Ascending aorta (tissue), 2 donors: ENCODE data around the gene KRTAP10-2. TPM values are rescaled to one million over a fixed set of nuclear protein-coding genes. Genes with fewer than 3 reads are reported as not detected.
"Not testable (repeated sequence)": the region's sequence is repeated elsewhere in the genome, so short reads cannot be mapped to it uniquely, and the experiment has no call there.

Experiments
- DNase-seq, 2 donors: peaks; one replicate each; pipeline ENCODE4 v3.0.0-alpha.2; 2019; ENCODE audit warnings: low spot score in 2 of 2
- H3K27ac ChIP-seq, 2 donors: fragments of 200-600 bp; sonication (generic); one replicate each; pipeline ENCODE4 v1.5.1; 2016 to 2017; ENCODE audit warnings: mild to moderate bottlenecking in 1 of 2
- H3K27me3 ChIP-seq: fragments of 200-600 bp; sonication (generic); one replicate; pipeline ENCODE4 v1.5.1; 2017
- H3K36me3 ChIP-seq, 2 donors: fragments of 200-600 bp; sonication (generic); one replicate each; pipeline ENCODE4 v1.5.1; 2016
- H3K4me1 ChIP-seq, 2 donors: fragments of 200-600 bp; sonication (generic); one replicate each; pipeline ENCODE4 v1.5.1; 2016 to 2017; ENCODE audit warnings: mild to moderate bottlenecking in 1 of 2
- H3K4me3 ChIP-seq, 2 donors: fragments of 200-600 bp; sonication (generic); one replicate each; pipeline ENCODE4 v1.5.1; 2016 to 2017; ENCODE audit warnings: mild to moderate bottlenecking in 1 of 2
- H3K9me3 ChIP-seq, 2 donors: fragments of 200-600 bp; sonication (generic); one replicate each; pipeline ENCODE4 v1.5.1; 2016
- intact Hi-C: fragments of 100-400 bp; cut with DNase I; formaldehyde crosslinking; loops from one replicate; pipeline ENCODE4 v1.15.1; 2023
- total RNA-seq: library from RNA; depleted of rRNA; stranded (reverse); fragments of >200 nt; gene quantifications from one replicate; pipeline ENCODE4 v1.1.0, GENCODE V29; 2016
- TF ChIP-seq, protein P1 (sequence below), 3 experiments: fragments of 200-600 bp in 2 of 3; fragments of 450-650 bp in 1 of 3; sonication (generic) in 2 of 3; IDR thresholded peaks; one replicate each; pipeline ENCODE4 v1.5.1; 2016 to 2019; ENCODE audit warnings: antibody characterized with exemption in 3 of 3, mild to moderate bottlenecking in 1 of 3, moderate library complexity in 1 of 3

The KRTAP10-2 gene
- total RNA-seq, 1 donor from 2014 or later: not detected

DNA sequence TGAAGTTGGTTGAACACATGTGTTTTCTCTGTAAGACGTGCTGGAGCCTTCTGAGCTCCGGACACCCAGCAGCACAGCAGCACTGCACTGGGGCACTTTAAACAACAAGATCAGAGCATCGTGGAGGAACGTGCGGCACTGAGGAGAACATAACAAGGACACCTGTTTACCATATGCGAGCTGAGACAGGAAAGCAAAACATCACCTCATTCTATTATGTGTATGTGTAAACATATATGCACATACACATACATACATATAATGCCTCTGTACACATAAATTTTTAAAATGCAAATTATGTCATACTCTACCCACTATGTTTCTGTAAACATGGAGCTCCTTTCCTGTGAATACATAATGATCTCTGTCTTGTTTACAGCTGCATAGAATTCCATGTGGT, 44.2 kb upstream of the KRTAP10-2 start:
- intact Hi-C loops: no loop called here
- TF ChIP-seq, protein P1, sequence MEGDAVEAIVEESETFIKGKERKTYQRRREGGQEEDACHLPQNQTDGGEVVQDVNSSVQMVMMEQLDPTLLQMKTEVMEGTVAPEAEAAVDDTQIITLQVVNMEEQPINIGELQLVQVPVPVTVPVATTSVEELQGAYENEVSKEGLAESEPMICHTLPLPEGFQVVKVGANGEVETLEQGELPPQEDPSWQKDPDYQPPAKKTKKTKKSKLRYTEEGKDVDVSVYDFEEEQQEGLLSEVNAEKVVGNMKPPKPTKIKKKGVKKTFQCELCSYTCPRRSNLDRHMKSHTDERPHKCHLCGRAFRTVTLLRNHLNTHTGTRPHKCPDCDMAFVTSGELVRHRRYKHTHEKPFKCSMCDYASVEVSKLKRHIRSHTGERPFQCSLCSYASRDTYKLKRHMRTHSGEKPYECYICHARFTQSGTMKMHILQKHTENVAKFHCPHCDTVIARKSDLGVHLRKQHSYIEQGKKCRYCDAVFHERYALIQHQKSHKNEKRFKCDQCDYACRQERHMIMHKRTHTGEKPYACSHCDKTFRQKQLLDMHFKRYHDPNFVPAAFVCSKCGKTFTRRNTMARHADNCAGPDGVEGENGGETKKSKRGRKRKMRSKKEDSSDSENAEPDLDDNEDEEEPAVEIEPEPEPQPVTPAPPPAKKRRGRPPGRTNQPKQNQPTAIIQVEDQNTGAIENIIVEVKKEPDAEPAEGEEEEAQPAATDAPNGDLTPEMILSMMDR (IDR thresholded peaks at IDR 0.05): no peak
- DNase-seq: no peak
- Histone ChIP-seq H3K4me1 (no peaks in the 10 kb centered on the region), H3K27me3 (no peaks in the 10 kb centered on the region), H3K27ac (no peak overlapping the region), H3K4me3 (no peak overlapping the region), H3K36me3 (no peaks in the 10 kb centered on the region), H3K9me3 (no peaks in the 10 kb centered on the region)

DNA sequence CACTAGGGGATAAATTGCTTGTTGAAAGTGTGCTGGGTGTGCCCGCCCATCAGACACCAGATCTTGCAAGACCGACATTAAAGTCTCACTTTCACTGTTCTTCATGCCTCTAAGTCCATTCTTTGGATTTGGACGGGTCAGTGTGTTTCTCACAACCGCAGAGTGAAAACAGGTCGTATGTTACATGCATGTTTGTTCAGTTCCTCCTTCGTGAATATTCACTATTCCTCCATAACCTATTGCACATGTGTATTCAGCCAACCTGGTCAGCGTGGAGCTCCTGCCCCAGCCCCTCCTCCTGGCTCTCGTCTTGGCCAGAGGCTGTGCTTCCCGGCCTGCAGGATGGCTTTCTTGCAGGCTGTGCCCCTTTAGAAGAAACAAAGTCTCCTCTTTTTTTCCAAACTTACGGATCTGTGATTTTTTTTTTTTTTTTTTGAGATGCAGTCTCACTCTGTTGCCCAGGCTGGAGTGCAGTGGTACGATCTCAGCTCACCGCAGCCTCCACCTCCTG, 43.2 kb upstream of the KRTAP10-2 start:
- Histone ChIP-seq H3K4me1 (no peaks in the 10 kb centered on the region), H3K4me3 (no peak overlapping the region), H3K9me3 (no peaks in the 10 kb centered on the region), H3K27ac (no peak overlapping the region), H3K27me3 (no peaks in the 10 kb centered on the region), H3K36me3 (no peaks in the 10 kb centered on the region)
- intact Hi-C loops: no loop called here
- no peak for DNase-seq
- TF ChIP-seq, protein P1 (IDR thresholded peaks at IDR 0.05): no peak

GRCh38 chr21:44593598-44594405, 42.5 kb upstream of the KRTAP10-2 start:
- no peaks in the 10 kb centered on the region for H3K4me1 ChIP-seq
- H3K27ac ChIP-seq: no peak overlapping the region
- H3K9me3 ChIP-seq: no peaks in the 10 kb centered on the region
- H3K36me3 ChIP-seq: no peaks in the 10 kb centered on the region
- DNase-seq: no peak
- no peaks in the 10 kb centered on the region for H3K27me3 ChIP-seq
- TF ChIP-seq, protein P1 (IDR thresholded peaks at IDR 0.05): no peak
- no peak overlapping the region for H3K4me3 ChIP-seq
- intact Hi-C loops: no loop called here

- no peak within 1 kb of the TSS for H3K27ac ChIP-seq
- no peaks in the 10 kb centered on the region for H3K36me3 ChIP-seq
- TF ChIP-seq, protein P1 (IDR thresholded peaks at IDR 0.05): no peak
- no peak within 1 kb of the TSS for H3K4me3 ChIP-seq
- DNase-seq: no peak
- no peaks in the 10 kb centered on the region for H3K9me3 ChIP-seq
- H3K27me3 ChIP-seq: no peaks in the 10 kb centered on the region
- H3K4me1 ChIP-seq: no peaks in the 10 kb centered on the region
- intact Hi-C loops: no loop called here
Observed at GRCh38 chr21:44592446-44593311, 41.4 kb upstream of the KRTAP10-2 start, which contains the start of gene KRTAP10-6. TSS of gene KRTAP10-6 (minus strand) at chr21:44592505. CDS start at chr21:44592484, 21 bp downstream.

DNA sequence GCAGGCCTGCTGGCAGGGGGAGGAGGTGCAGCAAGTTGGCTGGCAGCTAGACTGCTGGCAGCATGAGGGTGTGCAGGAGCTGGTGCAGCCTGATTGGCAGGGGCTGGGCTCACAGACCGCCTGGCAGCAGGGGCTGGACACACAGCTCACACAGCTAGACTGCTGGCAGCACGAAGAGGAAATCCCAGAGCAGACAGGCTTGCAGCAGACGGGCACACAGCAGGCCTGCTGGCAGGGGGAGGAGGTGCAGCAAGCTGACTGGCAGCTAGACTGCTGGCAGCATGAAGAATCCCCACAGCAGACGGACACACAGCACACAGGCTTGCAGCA, 40.5 kb upstream of the KRTAP10-2 start:
- H3K36me3 ChIP-seq, DNase-seq, H3K9me3 ChIP-seq, H3K4me1 ChIP-seq, intact Hi-C loops, H3K27ac ChIP-seq, H3K4me3 ChIP-seq, H3K27me3 ChIP-seq: not testable (repeated sequence)

- H3K36me3 ChIP-seq, H3K4me1 ChIP-seq, H3K9me3 ChIP-seq, H3K27me3 ChIP-seq, H3K4me3 ChIP-seq, H3K27ac ChIP-seq, intact Hi-C loops, DNase-seq: not testable (repeated sequence)
Observed at GRCh38 chr21:44590897-44591800, 39.8 kb upstream of the KRTAP10-2 start.
